ENCODE results near the gene CYP2F1.
"Not testable (repeated sequence)": the region's sequence is repeated elsewhere in the genome, so short reads cannot be mapped to it uniquely, and the experiment has no call there.

Gene CYP2F1, protein sequence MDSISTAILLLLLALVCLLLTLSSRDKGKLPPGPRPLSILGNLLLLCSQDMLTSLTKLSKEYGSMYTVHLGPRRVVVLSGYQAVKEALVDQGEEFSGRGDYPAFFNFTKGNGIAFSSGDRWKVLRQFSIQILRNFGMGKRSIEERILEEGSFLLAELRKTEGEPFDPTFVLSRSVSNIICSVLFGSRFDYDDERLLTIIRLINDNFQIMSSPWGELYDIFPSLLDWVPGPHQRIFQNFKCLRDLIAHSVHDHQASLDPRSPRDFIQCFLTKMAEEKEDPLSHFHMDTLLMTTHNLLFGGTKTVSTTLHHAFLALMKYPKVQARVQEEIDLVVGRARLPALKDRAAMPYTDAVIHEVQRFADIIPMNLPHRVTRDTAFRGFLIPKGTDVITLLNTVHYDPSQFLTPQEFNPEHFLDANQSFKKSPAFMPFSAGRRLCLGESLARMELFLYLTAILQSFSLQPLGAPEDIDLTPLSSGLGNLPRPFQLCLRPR

DNA sequence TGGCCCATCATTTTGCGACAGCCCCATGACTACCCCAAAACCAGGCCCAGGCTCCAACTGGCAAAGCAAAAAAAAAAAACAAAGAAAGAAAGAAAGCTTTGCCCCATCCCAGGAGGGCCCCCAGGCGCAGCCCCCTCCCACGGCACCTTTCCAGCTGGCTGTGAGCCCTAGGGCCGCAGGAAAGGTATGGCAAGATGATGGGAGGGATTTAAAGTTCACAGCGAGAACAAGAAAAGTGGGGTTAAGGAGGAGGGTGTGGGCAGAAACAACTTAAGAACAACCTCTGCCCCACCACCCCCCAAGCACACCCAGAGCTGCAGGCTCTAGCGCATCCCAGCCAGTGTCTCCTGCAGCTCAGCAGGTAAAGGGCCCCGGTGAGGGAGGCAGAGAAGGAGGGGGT is at the start of gene CYP2F1:
TSS of gene CYP2F1 (plus strand) at position 301 of the 400 bp plus-strand sequence. CDS start 1,757 bp downstream, outside the sequence.
- no peak for DNase-seq

DNA sequence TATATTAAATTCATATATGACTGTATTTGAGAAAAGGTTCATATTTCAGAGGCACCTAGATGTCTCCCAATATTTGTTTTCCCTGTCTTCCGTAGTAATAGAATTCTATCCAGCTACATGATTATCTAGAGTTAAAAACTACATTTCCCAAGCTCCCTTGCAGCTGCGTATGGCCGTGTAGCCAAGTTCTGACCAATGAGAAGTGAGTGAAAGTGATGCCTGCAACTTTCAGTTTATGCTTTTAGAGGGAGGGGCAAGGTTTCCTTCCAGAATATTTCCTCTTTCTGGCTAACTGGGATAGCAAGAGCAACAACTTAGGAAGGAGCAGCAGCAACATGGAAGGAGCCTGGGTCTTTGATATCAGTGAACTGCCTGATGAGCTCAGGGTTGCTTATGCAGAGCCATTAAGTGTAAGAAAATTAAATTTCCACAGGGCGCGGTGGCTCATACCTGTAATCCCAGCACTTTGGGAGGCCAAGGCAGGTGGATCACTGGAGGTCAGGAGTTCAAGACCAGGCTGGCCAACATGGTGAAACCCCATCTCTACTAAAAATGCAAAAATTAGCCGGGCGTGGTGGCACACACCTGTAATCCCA is 49.2 kb upstream of the CYP2F1 start:
- DNase-seq = no peak

DNA sequence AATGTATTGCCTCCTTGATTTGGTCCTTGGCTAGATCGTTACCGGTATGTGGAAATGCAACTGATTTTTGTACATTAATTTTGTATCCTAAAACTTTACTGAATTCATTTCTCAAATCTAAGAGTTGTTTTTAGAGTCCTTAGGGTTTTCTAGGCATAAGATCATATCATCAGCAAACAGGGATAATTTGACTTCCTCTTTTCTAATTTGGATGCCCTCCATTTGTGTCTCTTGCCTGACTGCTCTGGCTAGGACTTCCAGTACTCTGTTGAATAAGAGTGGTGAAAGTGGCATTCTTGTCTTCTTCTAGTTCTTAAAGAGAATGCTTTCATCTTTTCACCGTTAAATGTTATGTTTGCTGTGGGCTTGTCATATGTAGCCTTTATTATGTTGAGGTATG is 37.9 kb upstream of the CYP2F1 start:
- no peak for DNase-seq

DNA sequence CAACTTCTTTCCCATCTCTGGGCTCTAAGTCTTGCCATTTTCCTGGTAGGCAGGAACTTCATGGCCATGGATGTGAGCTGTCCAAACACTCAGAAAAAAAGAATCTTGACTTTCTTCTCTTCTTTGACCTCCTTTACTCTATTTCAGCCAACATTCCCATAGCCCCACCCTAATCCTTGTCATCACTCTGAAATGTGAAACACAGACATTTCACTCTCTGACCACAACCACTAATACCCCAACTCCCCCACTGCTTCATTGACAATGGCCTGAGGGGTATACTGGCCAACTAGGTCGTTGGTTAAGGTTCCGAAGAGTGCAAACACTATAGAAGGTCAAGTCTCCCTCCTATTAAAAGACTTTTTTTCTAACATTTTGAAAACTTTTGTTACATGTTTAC is 30.7 kb upstream of the CYP2F1 start:
- no peak for DNase-seq

DNA sequence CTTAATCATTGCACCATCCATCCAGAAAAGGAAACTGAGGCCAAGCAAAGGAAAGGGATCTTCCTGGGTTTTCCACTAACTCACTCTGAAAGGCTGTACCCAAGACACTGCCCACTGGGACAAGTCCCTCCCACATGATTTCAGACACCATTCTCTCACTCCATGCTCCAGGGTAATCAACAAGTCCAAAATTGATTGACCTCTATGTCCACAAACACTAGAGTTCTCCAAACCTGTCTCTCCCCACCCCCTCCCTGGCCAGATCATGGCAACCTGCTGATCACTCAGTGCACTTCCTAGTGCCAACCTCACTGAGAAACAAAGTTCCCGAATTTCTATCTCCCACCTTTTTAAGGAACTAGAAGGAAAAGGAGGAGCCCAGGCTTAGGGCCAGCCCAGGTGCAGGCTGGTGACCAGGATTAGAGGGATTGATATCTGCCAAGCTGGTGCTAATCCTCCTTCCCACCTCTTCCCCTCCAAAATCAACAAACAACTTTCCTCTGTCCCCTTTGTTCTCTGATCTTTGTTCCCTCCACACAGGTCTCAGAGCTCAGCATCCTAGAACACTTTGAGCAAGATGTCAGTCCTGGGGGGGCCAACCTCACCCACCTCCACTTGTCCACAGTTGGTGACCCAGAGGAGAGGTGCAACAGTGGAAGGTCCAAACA is 28.4 kb upstream of the CYP2F1 start:
- DNase-seq = no peak

DNA sequence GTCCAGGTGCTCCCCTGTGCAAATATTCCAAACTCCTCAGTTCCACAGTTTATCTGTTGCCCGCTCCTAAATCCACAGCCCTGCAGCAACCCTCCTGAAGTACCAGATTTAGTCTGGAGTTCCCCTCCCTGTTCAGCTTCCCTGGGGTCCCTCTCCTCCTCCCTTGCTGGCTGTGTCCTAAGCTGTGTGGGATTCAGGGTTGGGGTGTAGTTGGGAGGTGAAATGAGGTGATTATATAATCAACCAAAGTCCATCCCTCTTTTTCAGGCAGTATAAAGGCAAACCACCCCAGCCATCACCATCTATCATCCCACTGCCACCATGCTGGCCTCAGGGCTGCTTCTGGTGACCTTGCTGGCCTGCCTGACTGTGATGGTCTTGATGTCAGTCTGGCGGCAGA is 26.1 kb upstream of the CYP2F1 start, which contains the start of gene CYP2A13:
TSS of gene CYP2A13 (plus strand) at position 301 of the 400 bp plus-strand sequence. CDS start at position 322, 21 bp downstream.
- DNase-seq = no peak

DNA sequence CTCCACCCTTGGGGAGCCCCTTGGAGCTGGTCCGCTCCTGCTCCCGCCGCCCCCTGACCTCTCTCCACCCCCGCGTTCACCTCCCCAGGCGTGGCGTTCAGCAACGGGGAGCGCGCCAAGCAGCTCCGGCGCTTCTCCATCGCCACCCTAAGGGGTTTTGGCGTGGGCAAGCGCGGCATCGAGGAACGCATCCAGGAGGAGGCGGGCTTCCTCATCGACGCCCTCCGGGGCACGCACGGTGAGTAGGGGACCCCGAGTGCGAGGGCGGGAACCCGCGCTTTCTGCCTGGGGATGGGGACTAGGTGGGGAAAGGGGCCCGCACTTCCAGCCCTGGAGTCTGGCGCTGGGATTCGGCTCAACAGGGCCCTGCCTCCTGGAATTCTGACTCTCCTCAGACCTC is 24.3 kb upstream of the CYP2F1 start:
- DNase-seq = no peak

DNA sequence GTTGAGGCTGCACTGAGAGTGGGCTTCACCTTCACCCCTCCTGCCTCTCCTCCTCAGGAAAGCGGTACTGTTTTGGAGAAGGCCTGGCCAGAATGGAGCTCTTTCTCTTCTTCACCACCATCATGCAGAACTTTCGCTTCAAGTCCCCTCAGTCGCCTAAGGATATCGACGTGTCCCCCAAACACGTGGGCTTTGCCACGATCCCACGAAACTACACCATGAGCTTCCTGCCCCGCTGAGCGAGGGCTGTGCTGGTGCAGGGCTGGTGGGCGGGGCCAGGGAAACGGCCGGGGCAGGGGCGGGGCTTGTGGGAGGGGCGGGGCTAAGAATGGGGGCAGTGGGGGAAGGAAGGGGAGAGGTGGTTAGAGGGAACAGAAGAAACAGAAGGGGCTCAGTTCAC is 18.5 kb upstream of the CYP2F1 start:
- no peak for DNase-seq

DNA sequence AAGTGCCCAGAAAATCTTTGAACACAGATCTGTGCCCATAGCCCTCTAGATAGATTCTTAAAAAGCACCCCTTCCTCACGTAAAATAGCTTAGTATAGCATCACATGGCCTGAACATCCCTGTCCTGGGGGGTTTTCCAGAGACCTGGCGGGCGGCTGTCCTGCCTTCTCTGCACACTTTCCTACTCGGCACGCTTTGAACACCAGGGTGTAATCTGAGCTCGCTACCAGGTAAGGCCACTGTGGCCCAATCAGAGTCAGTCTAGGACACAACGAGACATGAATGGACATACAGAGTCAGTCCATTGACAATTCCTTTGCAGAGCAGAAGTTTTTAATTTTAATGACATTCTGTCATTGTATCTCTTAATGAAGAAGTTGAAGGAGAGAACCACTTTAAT is 17.9 kb upstream of the CYP2F1 start:
- DNase-seq = no peak

DNA sequence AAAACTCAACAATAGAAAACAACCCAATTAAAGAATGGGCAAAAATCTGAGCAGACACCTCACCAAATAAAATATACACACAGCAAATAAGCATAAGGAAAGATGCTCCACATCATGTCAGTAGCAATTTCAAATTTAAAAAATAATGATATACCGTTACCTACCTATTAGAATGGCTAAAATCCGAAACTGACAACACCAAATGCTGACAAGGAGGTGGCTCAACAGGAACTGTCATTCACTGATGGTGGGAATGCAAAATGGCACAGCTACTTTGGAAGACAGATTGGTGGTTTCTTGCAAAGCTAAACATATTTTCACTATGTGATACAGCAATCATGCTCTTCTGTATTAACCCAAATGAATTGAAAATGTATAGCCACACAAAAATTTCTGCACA is 16.9 kb upstream of the CYP2F1 start:
- no peak for DNase-seq

DNA sequence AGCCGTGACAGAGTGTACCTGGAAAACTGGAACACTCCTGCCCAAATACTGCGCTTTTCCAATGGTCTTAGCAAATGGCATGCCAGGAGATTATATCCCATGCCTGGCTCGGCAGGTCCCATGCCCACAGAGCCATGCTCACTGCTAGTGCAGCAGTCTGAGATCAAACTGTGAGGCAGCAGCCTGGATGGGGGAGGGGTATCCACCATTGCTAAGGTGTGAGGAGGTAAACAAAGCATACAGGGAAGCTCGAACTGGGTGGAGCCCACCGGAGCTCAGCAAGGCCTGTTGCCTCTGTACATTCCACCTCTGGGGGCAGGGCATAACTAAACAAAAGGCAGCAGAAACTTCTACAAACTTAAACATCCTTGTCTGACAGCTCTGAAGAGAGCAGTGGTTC is 15.5 kb upstream of the CYP2F1 start:
- DNase-seq = no peak

DNA sequence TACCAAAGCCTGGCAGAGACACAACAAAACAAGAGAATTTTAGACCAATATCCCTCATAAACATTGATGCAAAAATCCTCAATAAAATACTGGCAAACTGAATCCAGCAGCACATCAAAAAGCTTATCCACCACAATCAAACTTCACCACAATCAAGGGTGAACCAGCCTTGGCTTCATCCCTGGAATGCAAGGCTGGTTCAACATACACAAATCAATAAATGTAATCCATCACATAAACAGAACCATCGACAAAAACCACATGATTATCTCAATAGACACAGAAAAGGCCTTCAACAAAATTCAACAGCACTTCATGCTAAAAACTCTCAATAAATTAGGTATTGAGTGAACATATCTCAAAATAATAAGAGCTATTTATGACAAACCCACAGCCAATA is 12.0 kb upstream of the CYP2F1 start:
- DNase-seq = not testable (repeated sequence)

DNA sequence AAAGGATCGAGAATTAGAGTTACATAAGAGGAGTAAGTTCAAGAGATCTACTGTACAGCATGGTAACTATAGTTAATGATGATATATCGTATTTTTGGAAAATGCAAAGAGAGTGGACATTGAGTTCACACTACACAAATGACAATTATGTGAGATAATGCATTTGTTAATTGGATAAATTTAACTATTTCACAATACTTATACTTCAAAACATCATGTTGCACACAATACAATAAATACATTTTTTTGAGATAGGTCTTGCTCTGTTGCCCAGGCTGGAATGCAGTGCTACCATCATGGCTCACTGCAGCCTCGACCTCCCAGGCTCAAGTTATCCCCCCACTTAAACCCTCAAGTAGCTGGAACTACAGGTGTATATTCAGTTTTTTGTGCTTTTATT is 8.1 kb upstream of the CYP2F1 start:
- DNase-seq = no peak

DNA sequence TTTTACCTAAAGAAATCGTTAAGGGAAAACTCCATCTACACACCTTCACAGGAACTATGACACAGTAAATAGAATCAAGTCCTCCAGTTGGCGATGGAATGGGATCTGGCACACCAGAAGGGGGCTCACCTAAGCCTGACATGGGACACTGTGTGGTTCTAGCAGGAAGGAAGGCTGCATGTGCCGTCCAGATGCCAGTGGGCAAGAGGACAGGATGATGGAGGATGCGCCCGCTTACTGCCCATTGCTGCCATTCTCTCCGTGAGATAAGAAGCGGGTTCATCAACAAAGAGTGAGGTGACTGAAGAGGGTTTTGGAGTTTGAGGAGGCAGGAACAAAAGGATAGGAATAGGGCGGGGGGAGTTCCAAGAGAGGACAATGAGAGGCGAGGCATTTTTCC is 2.9 kb upstream of the CYP2F1 start:
- no peak for DNase-seq

DNA sequence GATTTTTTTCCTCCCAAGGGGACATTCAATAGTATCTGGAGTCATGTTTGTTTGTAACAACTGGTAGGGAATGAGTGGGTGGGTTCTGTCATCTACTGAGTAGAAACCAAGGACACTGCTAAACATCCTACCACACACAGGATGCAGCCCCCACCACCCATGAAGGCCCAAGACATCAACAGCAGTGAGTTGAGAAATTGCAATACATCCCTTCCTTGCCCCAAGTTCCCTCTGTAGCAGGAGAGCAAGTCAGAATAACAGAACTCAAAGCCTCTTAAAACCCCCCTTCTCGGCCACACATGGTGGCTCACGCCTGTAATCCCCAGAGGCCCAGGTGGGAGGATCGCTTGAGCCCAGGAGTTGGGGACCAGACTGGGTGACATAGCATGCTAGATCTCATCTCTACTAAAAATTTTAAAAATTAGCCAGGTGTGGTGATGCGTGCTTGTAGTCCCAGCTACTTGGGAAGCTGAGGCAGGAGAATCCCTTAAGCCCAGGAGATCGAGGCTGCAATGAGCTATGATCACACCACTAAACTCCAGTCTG is 2.4 kb upstream of the CYP2F1 start:
- DNase-seq = no peak

DNA sequence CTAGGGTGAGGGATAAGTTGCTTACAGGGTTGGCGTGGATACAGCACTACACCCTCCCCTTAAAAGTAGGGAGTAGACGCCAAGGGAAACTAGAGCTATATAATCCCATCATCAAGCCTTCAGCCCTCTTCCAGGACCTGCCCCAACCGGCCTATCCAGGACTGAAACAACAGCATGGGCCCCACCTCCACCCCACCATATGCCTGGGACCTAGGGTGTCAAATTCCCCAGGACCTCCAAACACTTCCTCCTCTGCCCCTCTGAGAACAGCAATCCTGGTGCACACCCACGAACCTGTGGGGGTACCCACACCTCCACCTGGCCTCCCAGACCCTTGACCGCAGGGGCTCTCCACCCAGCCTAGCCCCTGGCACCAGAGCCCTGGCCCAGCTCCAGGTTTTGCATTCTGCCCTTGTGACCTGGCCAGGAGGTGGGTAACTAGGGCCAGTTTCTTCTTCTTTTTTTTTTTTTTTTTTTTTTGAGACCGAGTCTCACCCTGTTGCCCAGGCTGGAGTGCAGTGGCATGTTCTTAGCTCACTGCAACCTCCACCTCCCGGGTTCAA is 1.4 kb upstream of the CYP2F1 start:
- DNase-seq = no peak

DNA sequence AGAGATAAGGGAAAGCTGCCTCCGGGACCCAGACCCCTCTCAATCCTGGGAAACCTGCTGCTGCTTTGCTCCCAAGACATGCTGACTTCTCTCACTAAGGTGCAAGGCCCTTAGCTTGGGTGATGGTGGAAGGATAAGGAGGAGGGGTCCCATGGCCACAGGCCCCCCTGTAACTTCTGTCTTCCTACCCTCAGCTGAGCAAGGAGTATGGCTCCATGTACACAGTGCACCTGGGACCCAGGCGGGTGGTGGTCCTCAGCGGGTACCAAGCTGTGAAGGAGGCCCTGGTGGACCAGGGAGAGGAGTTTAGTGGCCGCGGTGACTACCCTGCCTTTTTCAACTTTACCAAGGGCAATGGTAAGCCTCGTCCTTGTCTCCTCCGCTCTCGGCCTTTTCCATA is 2.0 kb downstream of the CYP2F1 start:
- DNase-seq = no peak

DNA sequence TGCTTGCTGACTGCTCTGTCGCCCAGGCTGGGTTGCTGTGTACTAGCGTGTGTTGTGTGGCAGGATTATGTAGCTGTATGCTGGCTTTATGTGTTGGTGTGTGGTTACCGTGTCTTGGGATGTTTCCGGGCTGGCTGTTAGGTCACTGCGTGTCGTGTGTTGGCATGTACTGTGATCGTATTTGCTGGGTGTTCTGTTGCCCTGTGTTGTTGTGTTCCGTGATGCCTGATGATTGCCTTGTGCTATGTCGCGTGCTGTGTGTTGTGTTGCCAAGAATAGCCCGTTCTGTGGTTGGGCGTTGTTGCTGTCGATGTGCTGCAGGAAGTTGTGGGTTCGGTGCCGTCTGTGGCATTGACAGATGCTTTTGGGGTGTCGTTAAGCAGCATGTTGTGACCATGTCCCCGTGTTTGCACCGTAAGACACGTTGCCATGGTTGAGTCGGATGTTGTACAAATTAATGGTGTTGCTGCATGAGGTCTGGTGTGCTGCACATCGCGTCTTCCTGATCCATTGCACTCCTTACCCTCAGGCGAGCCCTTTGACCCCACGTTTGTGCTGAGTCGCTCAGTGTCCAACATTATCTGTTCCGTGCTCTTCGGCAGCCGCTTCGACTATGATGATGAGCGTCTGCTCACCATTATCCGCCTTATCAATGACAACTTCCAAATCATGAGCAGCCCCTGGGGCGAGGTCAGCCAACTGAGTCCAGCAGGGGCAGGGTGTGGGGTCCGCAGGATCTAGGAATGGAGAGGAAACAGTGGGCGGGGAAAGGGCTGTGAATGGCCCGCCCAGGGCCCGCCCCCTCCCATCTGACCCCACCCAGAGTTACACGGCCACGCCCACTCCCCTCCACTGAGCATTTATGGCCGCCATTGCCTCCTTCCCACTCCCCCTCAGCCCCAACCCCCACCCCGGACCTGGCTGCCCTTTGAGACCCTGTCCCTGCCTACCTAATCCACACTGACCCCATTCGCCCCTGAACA is 7.0 kb downstream of the CYP2F1 start:
- DNase-seq = peak; percentile 30 to 37

DNA sequence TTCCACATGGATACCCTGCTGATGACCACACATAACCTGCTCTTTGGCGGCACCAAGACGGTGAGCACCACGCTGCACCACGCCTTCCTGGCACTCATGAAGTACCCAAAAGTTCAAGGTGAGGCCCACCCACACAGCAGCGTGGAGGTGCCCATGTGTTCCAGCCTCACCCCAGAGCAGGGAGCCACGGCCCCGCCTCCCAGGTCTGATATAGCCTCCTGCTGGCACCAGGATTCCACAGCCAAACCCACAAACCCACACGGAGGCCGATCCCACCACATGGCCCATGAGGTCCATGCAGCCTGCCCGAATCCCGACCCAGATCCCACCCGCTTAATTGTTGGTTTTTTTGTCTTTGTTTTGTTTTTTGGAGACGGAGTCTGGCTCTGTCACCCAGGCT is 8.6 kb downstream of the CYP2F1 start:
- not testable (repeated sequence) for DNase-seq

DNA sequence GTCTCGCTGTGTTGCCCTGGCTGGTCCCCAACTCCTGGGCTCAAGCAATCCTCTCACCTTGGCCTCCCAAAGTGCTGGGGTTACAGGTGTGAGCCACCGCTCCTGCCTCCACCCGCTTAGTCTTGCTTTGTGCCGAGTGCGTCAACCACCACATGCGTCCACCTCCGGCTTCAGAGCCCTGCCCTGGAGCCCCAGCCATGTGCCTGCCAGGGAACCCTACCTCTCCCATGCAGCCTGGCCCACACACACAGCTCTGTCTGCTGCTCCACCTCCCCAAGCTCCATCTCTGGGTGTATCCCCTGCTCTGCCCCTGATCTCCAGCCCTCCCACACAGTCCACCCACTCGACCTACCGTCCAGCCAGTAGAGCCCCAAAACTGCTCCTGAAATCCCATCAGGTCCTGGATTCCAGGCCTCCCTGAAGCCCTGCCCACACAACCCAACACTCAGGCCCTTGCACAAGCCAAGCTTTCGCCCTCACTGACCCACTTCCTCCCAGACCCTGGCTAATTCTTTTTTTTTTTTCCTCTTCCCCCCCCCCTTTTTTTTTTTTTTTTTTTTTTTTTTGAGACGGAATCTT is 9.6 kb downstream of the CYP2F1 start:
- DNase-seq = no peak

DNA sequence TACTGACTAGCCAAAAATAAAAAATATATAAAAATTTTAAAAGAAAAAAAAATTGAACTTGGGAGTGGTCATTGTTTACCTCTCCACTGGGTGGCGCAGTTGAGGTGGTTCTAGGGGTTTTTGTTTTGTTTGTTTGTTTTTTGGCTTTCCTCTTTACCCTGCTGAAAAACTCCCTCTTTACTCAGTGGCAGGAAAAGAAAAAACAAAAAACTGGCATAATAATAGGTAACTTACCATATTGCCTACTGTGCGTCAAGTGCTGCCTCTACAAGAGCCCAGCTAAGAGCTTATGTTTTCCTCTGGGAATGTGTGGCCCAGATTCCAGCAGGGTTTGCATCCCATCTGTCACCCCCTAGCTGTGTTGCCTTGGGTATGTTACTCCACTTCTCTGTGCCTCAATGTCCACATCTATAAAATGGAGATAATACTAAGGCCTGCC is 12.6 kb downstream of the CYP2F1 start:
- DNase-seq = peak; percentile 47 to 51

Measured in activated T-cell treated with anti-CD3 and anti-CD28 coated beads, Interleukin-2, amount 50 U/mL, for 48 hours (primary cell).